ENCODE measurements around the gene HDGFL1. TPM values are rescaled to one million over a fixed set of nuclear protein-coding genes. Genes with fewer than 3 reads are reported as not detected.

The HDGFL1 gene
- total and polyA plus RNA-seq, 2 of the 8 experiments (the other 6 are each of a cell fraction or from before 2014, with no cell fraction given) = not detected

DNA sequence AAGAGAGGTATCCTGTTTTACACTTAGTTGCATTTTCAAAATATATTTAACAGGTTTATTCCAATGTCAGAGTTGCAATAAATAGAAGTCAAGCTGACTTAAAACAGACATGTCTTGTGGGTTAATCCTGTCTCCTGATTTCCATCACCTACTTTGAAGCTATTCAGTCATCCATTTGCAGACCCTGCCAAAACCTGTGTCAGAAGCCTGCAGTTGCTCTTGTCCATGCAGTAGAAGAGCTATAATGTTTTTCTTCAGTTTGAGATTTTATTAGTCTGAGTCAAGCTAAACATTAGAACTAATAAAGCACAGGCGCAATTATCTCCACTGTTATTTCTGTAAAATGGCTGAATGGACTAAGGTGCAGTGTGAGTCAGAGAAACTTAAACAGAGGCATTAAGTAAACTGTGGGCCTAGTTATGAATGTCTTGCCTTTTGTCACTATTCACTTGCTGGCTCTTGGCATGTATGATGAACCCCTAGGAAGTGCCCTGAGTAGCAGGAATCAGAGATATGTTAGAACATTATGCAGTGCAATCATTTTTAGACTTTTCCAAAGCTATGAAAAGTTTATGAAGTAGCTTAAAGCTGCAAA lies 11.0 kb upstream of the HDGFL1 start:
- ChIA-PET POLR2A (ENCODE audit: partially characterized antibody) (no interaction called here), CTCF (ENCODE audit: partially characterized antibody) (interaction anchor here (0.8 to 0.9 kb wide), 2 partner anchors 9 to 179 kb away, joined by 3 to 4 read pairs; no protein-coding TSS in a partner anchor)
- H3K14ac ChIP-seq (ENCODE audit: insufficient read length) = no peak overlapping the region
- H3K36me3 ChIP-seq (ENCODE audit: control insufficient read depth in 2 of 4, insufficient read depth in 4 of 4, low read length in 3 of 4) = no peaks in the 10 kb centered on the region
- no peaks in the 10 kb centered on the region for H4K20me1 ChIP-seq (replicated peaks in 1 of 2; ENCODE audit: control insufficient read depth in 1 of 2, insufficient read depth in 2 of 2, low read length in 2 of 2)
- no peak overlapping the region for H2BK5ac ChIP-seq (ENCODE audit: low read depth, low read length)
- H2AK5ac ChIP-seq (ENCODE audit: low read depth, low read length) = no peak overlapping the region
- no peaks in the 10 kb centered on the region for H3K79me1 ChIP-seq (ENCODE audit: low read depth, low read length)
- no peak overlapping the region for H4K5ac ChIP-seq (ENCODE audit: insufficient read length, low read depth, low read length)
- DNase-seq (ENCODE audit: low read depth in 1 of 2, low spot score in 2 of 2) (no peak), FAIRE-seq (no peak)
- H4K8ac ChIP-seq (ENCODE audit: extremely low read depth, insufficient read depth, low read length) = no peak overlapping the region
- H4K91ac ChIP-seq (replicated peaks; ENCODE audit: insufficient read length, low read length) = no peak overlapping the region
- no peak overlapping the region for H2BK15ac ChIP-seq (ENCODE audit: low read length)
- H3K18ac ChIP-seq (ENCODE audit: extremely low read depth, low read length) = no peak overlapping the region
- no peak overlapping the region for H2BK12ac ChIP-seq (ENCODE audit: low read depth, low read length)
- H3K4me3 ChIP-seq (ENCODE audit: extremely low read depth in 1 of 4, insufficient read depth in 2 of 4, low read depth in 3 of 4, low read length in 4 of 4) = no peak overlapping the region
- no peak overlapping the region for H3K56ac ChIP-seq (replicated peaks; ENCODE audit: insufficient read length, low read depth, low read length)
- no peaks in the 10 kb centered on the region for H3K23me2 ChIP-seq (ENCODE audit: low read depth, low read length)
- no peak overlapping the region for H2AFZ ChIP-seq (ENCODE audit: low read length)
- no peaks in the 10 kb centered on the region for H3K27me3 ChIP-seq (replicated peaks in 1 of 4; ENCODE audit: control insufficient read depth in 3 of 4, extremely low read depth in 1 of 4, insufficient read depth in 3 of 4, low read length in 3 of 4)
- no peak overlapping the region for H3K23ac ChIP-seq (ENCODE audit: insufficient read length)
- H3K4ac ChIP-seq (replicated peaks; ENCODE audit: insufficient read length, low read depth, low read length) = no peak overlapping the region
- no peak overlapping the region for H3K27ac ChIP-seq (ENCODE audit: low read depth, low read length)
- no peaks in the 10 kb centered on the region for H3K9me3 ChIP-seq (ENCODE audit: insufficient read depth in 2 of 2, low read depth in 1 of 2, low read length in 1 of 2)
- no peaks in the 10 kb centered on the region for H3K4me1 ChIP-seq (replicated peaks in 1 of 4; ENCODE audit: control insufficient read depth in 3 of 4, insufficient read depth in 4 of 4, low read length in 3 of 4)
- H3K4me2 ChIP-seq (ENCODE audit: insufficient read depth in 1 of 2, low read depth in 2 of 2, low read length in 2 of 2) = no peak overlapping the region
- H3K9ac ChIP-seq (replicated peaks in 1 of 4; ENCODE audit: extremely low read depth in 1 of 4, low read depth in 3 of 4, low read length in 3 of 4) = no peak overlapping the region
- H3K79me2 ChIP-seq (ENCODE audit: control insufficient read depth in 1 of 2, insufficient read depth in 2 of 2, low read length in 2 of 2) = no peaks in the 10 kb centered on the region
- 92% methylated on average over 1 of the region's 1 CpG; no CpG with 5 or more reads in 1 of the 2 experiments for WGBS, 2 experiments (ENCODE audit: extremely low coverage in 1 of 2, insufficient coverage in 1 of 2, insufficient read length in 1 of 2, insufficient replicate concordance in 2 of 2, low coverage in 1 of 2, low lambda C conversion rate in 2 of 2, missing lambda C conversion rate in 1 of 2)
- H2BK20ac ChIP-seq (ENCODE audit: low read length) = no peak overlapping the region
- H2BK120ac ChIP-seq (replicated peaks; ENCODE audit: low read depth, low read length) = no peak overlapping the region
- TF ChIP-seq TCF12 (IDR thresholded peaks at IDR 0.05; ENCODE audit: low read depth, low read length) (no peak), RXRA (IDR thresholded peaks at IDR 0.05; ENCODE audit: insufficient read depth, low read depth, low read length) (no peak), GTF2F1 (IDR thresholded peaks at IDR 0.05; ENCODE audit: borderline replicate concordance, low read depth, low read length) (no peak), RFX5 (IDR thresholded peaks at IDR 0.05; ENCODE audit: borderline replicate concordance, low read depth, low read length) (no peak), CEBPB (IDR thresholded peaks at IDR 0.05; ENCODE audit: low read depth, low read length) (no peak), FOSL1 (IDR thresholded peaks at IDR 0.05; ENCODE audit: insufficient read depth, low read depth, low read length) (no peak), KDM1A (IDR thresholded peaks at IDR 0.05; ENCODE audit: borderline replicate concordance, low read length) (no peak), CHD2 (IDR thresholded peaks at IDR 0.05; ENCODE audit: low read length) (no peak), EZH2 (IDR thresholded peaks at IDR 0.05; ENCODE audit: low read depth, low read length, severe bottlenecking) (no peak)
- TF ChIP-seq, protein P1, sequence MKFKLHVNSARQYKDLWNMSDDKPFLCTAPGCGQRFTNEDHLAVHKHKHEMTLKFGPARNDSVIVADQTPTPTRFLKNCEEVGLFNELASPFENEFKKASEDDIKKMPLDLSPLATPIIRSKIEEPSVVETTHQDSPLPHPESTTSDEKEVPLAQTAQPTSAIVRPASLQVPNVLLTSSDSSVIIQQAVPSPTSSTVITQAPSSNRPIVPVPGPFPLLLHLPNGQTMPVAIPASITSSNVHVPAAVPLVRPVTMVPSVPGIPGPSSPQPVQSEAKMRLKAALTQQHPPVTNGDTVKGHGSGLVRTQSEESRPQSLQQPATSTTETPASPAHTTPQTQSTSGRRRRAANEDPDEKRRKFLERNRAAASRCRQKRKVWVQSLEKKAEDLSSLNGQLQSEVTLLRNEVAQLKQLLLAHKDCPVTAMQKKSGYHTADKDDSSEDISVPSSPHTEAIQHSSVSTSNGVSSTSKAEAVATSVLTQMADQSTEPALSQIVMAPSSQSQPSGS (IDR thresholded peaks at IDR 0.05; ENCODE audit: low read length) = no peak
- TF ChIP-seq, protein P2, sequence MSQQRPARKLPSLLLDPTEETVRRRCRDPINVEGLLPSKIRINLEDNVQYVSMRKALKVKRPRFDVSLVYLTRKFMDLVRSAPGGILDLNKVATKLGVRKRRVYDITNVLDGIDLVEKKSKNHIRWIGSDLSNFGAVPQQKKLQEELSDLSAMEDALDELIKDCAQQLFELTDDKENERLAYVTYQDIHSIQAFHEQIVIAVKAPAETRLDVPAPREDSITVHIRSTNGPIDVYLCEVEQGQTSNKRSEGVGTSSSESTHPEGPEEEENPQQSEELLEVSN (IDR thresholded peaks at IDR 0.05) = no peak

Data from H1 (cell line).